Lower leg skin (tissue), 3 donors: Measurements from ENCODE around the gene DAB1.

Experiments
- CTCF ChIP-seq, 3 donors: fragments of 450-650 bp; IDR thresholded peaks; one replicate each; pipeline ENCODE4 v1.5.1; 2016; ENCODE audit warnings: antibody characterized with exemption in 3 of 3, mild to moderate bottlenecking in 3 of 3, moderate library complexity in 2 of 3
- POLR2A ChIP-seq, 2 donors: fragments of 450-650 bp; IDR thresholded peaks; one replicate each; pipeline ENCODE4 v1.6.1; 2016 to 2017; ENCODE audit warnings: antibody characterized with exemption in 2 of 2, mild to moderate bottlenecking in 1 of 2, moderate library complexity in 1 of 2

- no peak for TF ChIP-seq CTCF (IDR thresholded peaks at IDR 0.05)
- no peak for TF ChIP-seq POLR2A (IDR thresholded peaks at IDR 0.05)
These were observed 410.3 kb downstream of the DAB1 start for GRCh38 chr1:57013522-57013921.
